Measurements from ENCODE around the gene SLC10A7. TPM values are rescaled to one million over a fixed set of nuclear protein-coding genes. Genes with fewer than 3 reads are reported as not detected.

SLC10A7 gene
- total and polyA plus RNA-seq, 2 donors (not counting 1 experiment from before 2014, with no cell fraction given): 5.7 to 18.3 TPM

- no peaks in the 10 kb centered on the region for H3K9me3 ChIP-seq (ENCODE audit: control extremely low read depth in 1 of 3, control insufficient read depth in 2 of 3, insufficient read depth in 1 of 3, low read length in 2 of 3)
- H3K4me1 ChIP-seq (ENCODE audit: control insufficient read depth in 2 of 2, insufficient read depth in 2 of 2, low read length in 2 of 2): no peaks in the 10 kb centered on the region
- no peaks in the 10 kb centered on the region for H4K20me1 ChIP-seq (ENCODE audit: control insufficient read depth, insufficient read depth, low read length, poor library complexity, severe bottlenecking)
- H3K27ac ChIP-seq (ENCODE audit: low read length in 2 of 2): no peak overlapping the region
- H2AFZ ChIP-seq (ENCODE audit: insufficient read depth, low read depth, low read length, poor library complexity, severe bottlenecking): no peak overlapping the region
- H3K4me2 ChIP-seq (replicated peaks; ENCODE audit: low read depth, low read length, poor library complexity, severe bottlenecking): no peak overlapping the region
- no peak for ATAC-seq (ENCODE audit: low read depth)
- intact Hi-C loops (cut with micrococcal nuclease): no loop called here
- peaks cover 2 to 4% of the 10 kb centered on the region in 2 experiments for H3K36me3 ChIP-seq (replicated peaks in 1 of 2; ENCODE audit: control extremely low read depth in 1 of 2, control insufficient read depth in 1 of 2, extremely low read depth in 1 of 2, insufficient read depth in 2 of 2, low read length in 1 of 2)
- H3K27ac Mint-ChIP-seq: no peak overlapping the region
- no peak overlapping the region for H3K4me3 ChIP-seq (ENCODE audit: control extremely low read depth in 1 of 5, extremely low read depth in 1 of 5, insufficient read depth in 1 of 5, low read depth in 2 of 5, low read length in 4 of 5)
- no peaks in the 10 kb centered on the region for H3K79me2 ChIP-seq (ENCODE audit: control insufficient read depth, insufficient read depth, low read length)
- ChIA-PET POLR2A (no interaction called here), CTCF (no interaction called here)
- H3K4me3 Mint-ChIP-seq: no peak overlapping the region
- WGBS (ENCODE audit: insufficient coverage): no CpG with 5 or more reads among the region's 1 CpG
- no peaks in the 10 kb centered on the region for H3K4me1 Mint-ChIP-seq
- no peak for DNase-seq
- H3K9ac ChIP-seq (ENCODE audit: low read length): no peak overlapping the region
- no peaks in the 10 kb centered on the region for H3K27me3 ChIP-seq (replicated peaks in 1 of 4; ENCODE audit: control extremely low read depth in 1 of 4, control insufficient read depth in 3 of 4, insufficient read depth in 4 of 4, low read length in 3 of 4)
- TF ChIP-seq CTCF (IDR thresholded peaks at IDR 0.05): no peak
- TF ChIP-seq EZH2 (IDR thresholded peaks at IDR 0.05; ENCODE audit: borderline replicate concordance, insufficient read depth, low read depth, low read length, poor library complexity, severe bottlenecking): no peak
- H3K9me3 Mint-ChIP-seq (ENCODE audit: insufficient read depth): no peaks in the 10 kb centered on the region
- H3K27me3 Mint-ChIP-seq: no peaks in the 10 kb centered on the region
These were observed 49.3 kb downstream of the SLC10A7 start for GRCh38 chr4:146472404-146472803.

- H2AFZ ChIP-seq (ENCODE audit: insufficient read depth, low read depth, low read length, poor library complexity, severe bottlenecking): no peak overlapping the region
- Mint-ChIP-seq H3K9me3 (ENCODE audit: insufficient read depth) (no peaks in the 10 kb centered on the region), H3K27me3 (no peaks in the 10 kb centered on the region), H3K4me1 (no peaks in the 10 kb centered on the region), H3K4me3 (no peak overlapping the region), H3K27ac (no peak overlapping the region)
- intact Hi-C loops (cut with micrococcal nuclease): no loop called here
- H3K4me1 ChIP-seq (ENCODE audit: control insufficient read depth in 2 of 2, insufficient read depth in 2 of 2, low read length in 2 of 2): no peaks in the 10 kb centered on the region
- TF ChIP-seq CTCF (IDR thresholded peaks at IDR 0.05) (no peak), EZH2 (IDR thresholded peaks at IDR 0.05; ENCODE audit: borderline replicate concordance, insufficient read depth, low read depth, low read length, poor library complexity, severe bottlenecking) (no peak)
- H3K79me2 ChIP-seq (ENCODE audit: control insufficient read depth, insufficient read depth, low read length): no peaks in the 10 kb centered on the region
- no peak overlapping the region for H3K9ac ChIP-seq (ENCODE audit: low read length)
- DNase-seq (no peak), ATAC-seq (ENCODE audit: low read depth) (no peak)
- H3K9me3 ChIP-seq (ENCODE audit: control extremely low read depth in 1 of 3, control insufficient read depth in 2 of 3, insufficient read depth in 1 of 3, low read length in 2 of 3): no peaks in the 10 kb centered on the region
- no peak overlapping the region for H3K4me3 ChIP-seq (ENCODE audit: control extremely low read depth in 1 of 5, extremely low read depth in 1 of 5, insufficient read depth in 1 of 5, low read depth in 2 of 5, low read length in 4 of 5)
- POLR2A ChIA-PET: no interaction called here
- no peaks in the 10 kb centered on the region for H3K27me3 ChIP-seq (replicated peaks in 1 of 4; ENCODE audit: control extremely low read depth in 1 of 4, control insufficient read depth in 3 of 4, insufficient read depth in 4 of 4, low read length in 3 of 4)
- H4K20me1 ChIP-seq (ENCODE audit: control insufficient read depth, insufficient read depth, low read length, poor library complexity, severe bottlenecking): no peaks in the 10 kb centered on the region
- no peak overlapping the region for H3K4me2 ChIP-seq (replicated peaks; ENCODE audit: low read depth, low read length, poor library complexity, severe bottlenecking)
- CTCF ChIA-PET: no interaction called here
- H3K27ac ChIP-seq (ENCODE audit: low read length in 2 of 2): no peak overlapping the region
- H3K36me3 ChIP-seq (replicated peaks in 1 of 2; ENCODE audit: control extremely low read depth in 1 of 2, control insufficient read depth in 1 of 2, extremely low read depth in 1 of 2, insufficient read depth in 2 of 2, low read length in 1 of 2): peaks cover 2 to 4% of the 10 kb centered on the region in 2 experiments
These were observed 51.1 kb downstream of the SLC10A7 start for GRCh38 chr4:146470604-146471003.

Data from B cell (primary cell).